Activated B cell treated with CpG ODN at 0.5 μM for 24 hours (primary cell): ENCODE measurements around the gene NRG3. TPM values are rescaled to one million over a fixed set of nuclear protein-coding genes. Genes with fewer than 3 reads are reported as not detected.
"Not testable (repeated sequence)": the region's sequence is repeated elsewhere in the genome, so short reads cannot be mapped to it uniquely, and the experiment has no call there.

Experiments
- ATAC-seq: fragments of 200-7000 bp; cut with Tn5 transposase; one replicate; pipeline ENCODE4 v1.10.0; 2021; ENCODE audit warnings: low read depth, mild to moderate bottlenecking, moderate library complexity
- CTCF ChIA-PET: fragments of 350-600 bp; sonication (Branson Sonifier 250); formaldehyde crosslinking; loops from one replicate; lab custom pipeline; 2021; ENCODE audit warnings: antibody characterized with exemption; lab: Charles Lee
- POLR2A ChIA-PET: fragments of 350-600 bp; sonication (Branson Sonifier 250); formaldehyde crosslinking; loops from one replicate; lab custom pipeline; 2021; ENCODE audit warnings: antibody characterized with exemption; lab: Charles Lee
- DNase-seq: peaks from one replicate; pipeline ENCODE4 v3.0.0; 2022
- H3K27ac Mint-ChIP-seq: one replicate; pipeline ENCODE4 v1.8.0; 2020; ENCODE audit warnings: mixed read lengths
- H3K27me3 Mint-ChIP-seq: one replicate; pipeline ENCODE4 v1.8.0; 2021; ENCODE audit warnings: mixed read lengths
- H3K36me3 Mint-ChIP-seq: one replicate; pipeline ENCODE4 v1.8.0; 2021; ENCODE audit warnings: low read depth, mixed read lengths
- H3K4me1 Mint-ChIP-seq: one replicate; pipeline ENCODE4 v1.8.0; 2021; ENCODE audit warnings: mixed read lengths
- H3K4me3 Mint-ChIP-seq: one replicate; pipeline ENCODE4 v1.8.0; 2020; ENCODE audit warnings: mild to moderate bottlenecking, mixed read lengths
- H3K9me3 Mint-ChIP-seq: one replicate; pipeline ENCODE4 v1.8.0; 2020; ENCODE audit warnings: mixed read lengths
- intact Hi-C: fragments of 100-400 bp; cut with micrococcal nuclease; formaldehyde crosslinking; loops from one replicate; pipeline ENCODE4 v1.15.1; 2024
- total RNA-seq: library from RNA; stranded (reverse); gene quantifications from 2 replicates; pipeline ENCODE4 v1.2.3, GENCODE V29; 2022
- TF ChIP-seq, protein P1 (sequence below): fragments of 200-600 bp; IDR thresholded peaks from one replicate; pipeline ENCODE4 v1.8.0; 2022; ENCODE audit warnings: antibody characterized with exemption, mild to moderate bottlenecking

Gene NRG3
- total RNA-seq, 1 donor from 2014 or later: not detected

- no peak for ATAC-seq
- CTCF ChIA-PET: no interaction called here
- Mint-ChIP-seq H3K4me3 (no peak overlapping the region), H3K36me3 (no peaks in the 10 kb centered on the region), H3K4me1 (no peaks in the 10 kb centered on the region), H3K27me3 (no peaks in the 10 kb centered on the region), H3K9me3 (peaks cover 6% of the 10 kb centered on the region), H3K27ac (no peak overlapping the region)
- intact Hi-C loops: no loop called here
- POLR2A ChIA-PET: no interaction called here
- no peak for DNase-seq
- TF ChIP-seq, protein P1, sequence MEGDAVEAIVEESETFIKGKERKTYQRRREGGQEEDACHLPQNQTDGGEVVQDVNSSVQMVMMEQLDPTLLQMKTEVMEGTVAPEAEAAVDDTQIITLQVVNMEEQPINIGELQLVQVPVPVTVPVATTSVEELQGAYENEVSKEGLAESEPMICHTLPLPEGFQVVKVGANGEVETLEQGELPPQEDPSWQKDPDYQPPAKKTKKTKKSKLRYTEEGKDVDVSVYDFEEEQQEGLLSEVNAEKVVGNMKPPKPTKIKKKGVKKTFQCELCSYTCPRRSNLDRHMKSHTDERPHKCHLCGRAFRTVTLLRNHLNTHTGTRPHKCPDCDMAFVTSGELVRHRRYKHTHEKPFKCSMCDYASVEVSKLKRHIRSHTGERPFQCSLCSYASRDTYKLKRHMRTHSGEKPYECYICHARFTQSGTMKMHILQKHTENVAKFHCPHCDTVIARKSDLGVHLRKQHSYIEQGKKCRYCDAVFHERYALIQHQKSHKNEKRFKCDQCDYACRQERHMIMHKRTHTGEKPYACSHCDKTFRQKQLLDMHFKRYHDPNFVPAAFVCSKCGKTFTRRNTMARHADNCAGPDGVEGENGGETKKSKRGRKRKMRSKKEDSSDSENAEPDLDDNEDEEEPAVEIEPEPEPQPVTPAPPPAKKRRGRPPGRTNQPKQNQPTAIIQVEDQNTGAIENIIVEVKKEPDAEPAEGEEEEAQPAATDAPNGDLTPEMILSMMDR: no peak
These were observed 166.0 kb downstream of the NRG3 start for GRCh38 chr10:82041018-82041417.

DNA sequence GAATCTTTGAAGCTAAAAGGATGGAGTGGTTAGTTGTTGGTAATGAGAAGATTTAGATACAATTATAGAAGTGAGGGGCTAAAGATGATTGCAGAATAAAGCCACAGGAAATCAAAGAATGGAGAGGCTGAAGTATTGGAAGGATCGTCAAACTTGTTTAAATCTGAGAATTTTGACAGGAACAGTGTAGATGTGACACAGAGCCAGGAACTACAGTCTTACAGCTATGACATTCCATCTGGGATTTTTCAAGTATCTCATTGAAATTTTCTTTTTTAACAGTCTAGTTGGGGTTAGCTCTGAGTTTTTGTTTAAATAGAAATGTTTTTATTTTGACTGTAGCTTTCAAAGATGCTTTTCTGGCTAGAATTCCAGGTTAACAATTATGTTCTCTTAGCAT is 181.4 kb downstream of the NRG3 start:
- TF ChIP-seq, protein P1: no peak
- Mint-ChIP-seq H3K27me3 (no peaks in the 10 kb centered on the region), H3K36me3 (no peaks in the 10 kb centered on the region), H3K27ac (no peak overlapping the region), H3K9me3 (peaks cover 7% of the 10 kb centered on the region), H3K4me3 (no peak overlapping the region), H3K4me1 (no peaks in the 10 kb centered on the region)
- DNase-seq (no peak), ATAC-seq (no peak)
- intact Hi-C loops: no loop called here
- ChIA-PET CTCF (no interaction called here), POLR2A (no interaction called here)

DNA sequence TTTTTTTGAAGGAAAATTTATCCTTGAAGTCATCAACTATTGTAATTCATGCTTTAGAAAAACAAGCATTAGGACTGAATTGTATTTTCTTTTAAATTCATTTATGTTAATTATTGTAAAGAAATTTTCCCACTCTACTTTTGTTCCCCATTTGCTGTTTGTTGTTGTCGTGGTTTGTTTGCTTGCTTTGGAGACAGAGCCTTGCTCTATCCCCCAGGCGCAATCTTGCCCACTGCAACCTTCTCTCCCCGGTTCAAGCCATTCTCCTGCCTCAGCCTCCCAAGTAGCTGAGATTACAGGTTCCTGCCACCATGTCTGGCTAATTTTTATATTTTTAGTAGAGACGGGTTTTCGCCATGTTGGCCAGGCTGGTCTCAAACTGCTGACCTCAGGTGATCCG is 192.2 kb downstream of the NRG3 start:
- H3K27me3 Mint-ChIP-seq, DNase-seq, H3K4me1 Mint-ChIP-seq, H3K36me3 Mint-ChIP-seq, intact Hi-C loops, H3K4me3 Mint-ChIP-seq, H3K9me3 Mint-ChIP-seq, H3K27ac Mint-ChIP-seq, ATAC-seq, POLR2A ChIA-PET, CTCF ChIA-PET: not testable (repeated sequence)

GRCh38 chr10:82068501-82068900 is 193.5 kb downstream of the NRG3 start:
- no peak for ATAC-seq
- POLR2A ChIA-PET: no interaction called here

GRCh38 chr10:82071231-82071630 is 196.2 kb downstream of the NRG3 start:
- Mint-ChIP-seq H3K36me3 (no peaks in the 10 kb centered on the region), H3K27ac (no peak overlapping the region), H3K4me1 (no peaks in the 10 kb centered on the region), H3K27me3 (no peaks in the 10 kb centered on the region), H3K9me3 (peaks cover 3% of the 10 kb centered on the region), H3K4me3 (no peak overlapping the region)
- intact Hi-C loops: no loop called here
- ATAC-seq: no peak
- ChIA-PET CTCF (no interaction called here), POLR2A (no interaction called here)
- TF ChIP-seq, protein P1: no peak
- DNase-seq: no peak

More at GRCh38 chr10:82068501-82068900, 193.5 kb downstream of the NRG3 start:
- intact Hi-C loops: no loop called here
- Mint-ChIP-seq H3K9me3 (peaks cover 7% of the 10 kb centered on the region), H3K4me1 (no peaks in the 10 kb centered on the region), H3K4me3 (no peak overlapping the region), H3K27me3 (no peaks in the 10 kb centered on the region), H3K27ac (no peak overlapping the region), H3K36me3 (no peaks in the 10 kb centered on the region)
- CTCF ChIA-PET: no interaction called here
- DNase-seq: no peak
- TF ChIP-seq, protein P1: no peak

- TF ChIP-seq, protein P1: no peak
- no peak for DNase-seq
- no peak overlapping the region for H3K27ac Mint-ChIP-seq
- intact Hi-C loops: no loop called here
- H3K4me1 Mint-ChIP-seq: no peaks in the 10 kb centered on the region
- H3K27me3 Mint-ChIP-seq: no peaks in the 10 kb centered on the region
- no peak overlapping the region for H3K4me3 Mint-ChIP-seq
- ChIA-PET CTCF (no interaction called here), POLR2A (no interaction called here)
- no peaks in the 10 kb centered on the region for H3K36me3 Mint-ChIP-seq
- H3K9me3 Mint-ChIP-seq: peaks cover 3% of the 10 kb centered on the region
- ATAC-seq: no peak
These were observed 197.1 kb downstream of the NRG3 start for GRCh38 chr10:82072124-82072523.
